HT1080 (cell line): ENCODE measurements around the gene SLC5A1. TPM values are rescaled to one million over a fixed set of nuclear protein-coding genes. Genes with fewer than 3 reads are reported as not detected.
"Not testable (repeated sequence)": the region's sequence is repeated elsewhere in the genome, so short reads cannot be mapped to it uniquely, and the experiment has no call there.

Experiments used
- DNase-seq: peaks from one replicate; pipeline ENCODE4 v3.0.0-alpha.2; 2015; ENCODE audit warnings: low read depth
- total RNA-seq: library from RNA; depleted of rRNA; stranded (reverse); fragments of >200 nt; shearing (Covaris generic); gene quantifications from 2 replicates; pipeline ENCODE4 v1.2.3, GENCODE V29; 2014

The SLC5A1 gene
- total RNA-seq, 1 experiment from 2014 or later = not detected

DNA sequence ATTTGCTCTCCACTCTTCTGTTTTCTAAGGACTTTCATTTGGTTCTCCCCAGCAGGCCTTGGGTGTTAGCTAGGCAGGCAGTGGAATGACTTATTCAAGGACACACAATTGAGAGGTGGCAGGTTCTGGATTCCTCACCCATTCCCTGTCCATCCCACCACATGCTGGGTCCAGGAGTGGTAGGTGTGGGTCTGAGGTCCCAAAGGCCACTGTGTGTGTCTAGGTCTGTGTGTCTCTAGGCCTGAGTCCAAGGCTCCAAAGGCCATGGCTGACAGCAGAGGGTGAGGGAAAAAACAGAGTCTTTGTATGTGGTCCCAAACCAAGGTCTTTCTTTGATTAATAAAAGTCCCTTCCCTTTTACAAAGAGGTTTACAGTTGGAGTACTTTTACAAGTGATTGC lies 40.8 kb downstream of the SLC5A1 start:
- DNase-seq = no peak

DNA sequence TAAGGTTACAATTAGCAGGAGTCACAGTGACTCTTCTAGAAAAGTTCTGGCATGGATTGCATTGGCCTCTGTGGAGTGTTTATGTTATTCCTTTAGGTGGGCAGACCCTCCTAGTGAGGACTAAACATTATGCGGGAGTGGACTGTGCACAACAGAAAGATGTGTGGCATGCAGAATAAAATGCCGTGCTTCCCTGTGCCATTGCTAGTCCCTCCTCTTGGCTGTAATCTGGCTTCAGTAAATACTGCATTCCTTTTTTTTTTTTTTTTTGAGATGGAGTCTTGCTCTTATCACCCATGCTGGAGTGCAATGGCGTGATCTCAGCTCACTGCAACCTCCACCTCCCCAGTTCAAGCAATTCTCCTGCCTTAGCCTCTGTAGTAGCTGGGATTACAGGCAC lies 45.0 kb downstream of the SLC5A1 start:
- DNase-seq = no peak

DNA sequence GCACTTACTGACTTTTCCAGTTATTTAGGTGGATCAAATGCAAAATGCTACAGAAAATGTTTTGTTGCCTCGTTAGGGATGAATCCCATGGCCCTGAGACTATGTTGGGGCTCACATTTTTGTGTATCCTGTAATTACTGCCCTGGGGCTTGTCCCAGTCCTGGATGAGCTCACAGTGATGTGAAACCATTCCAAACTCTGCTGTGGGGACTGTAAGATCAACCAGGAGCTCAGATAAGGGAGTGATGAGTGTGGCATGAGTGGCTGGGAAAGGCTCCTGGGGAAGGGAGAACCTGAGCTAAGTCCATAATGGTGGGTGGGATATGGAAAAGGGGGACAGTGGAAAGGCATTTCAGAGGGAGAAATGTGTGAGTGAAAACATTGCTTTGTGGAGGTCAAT lies 54.0 kb downstream of the SLC5A1 start:
- no peak for DNase-seq

DNA sequence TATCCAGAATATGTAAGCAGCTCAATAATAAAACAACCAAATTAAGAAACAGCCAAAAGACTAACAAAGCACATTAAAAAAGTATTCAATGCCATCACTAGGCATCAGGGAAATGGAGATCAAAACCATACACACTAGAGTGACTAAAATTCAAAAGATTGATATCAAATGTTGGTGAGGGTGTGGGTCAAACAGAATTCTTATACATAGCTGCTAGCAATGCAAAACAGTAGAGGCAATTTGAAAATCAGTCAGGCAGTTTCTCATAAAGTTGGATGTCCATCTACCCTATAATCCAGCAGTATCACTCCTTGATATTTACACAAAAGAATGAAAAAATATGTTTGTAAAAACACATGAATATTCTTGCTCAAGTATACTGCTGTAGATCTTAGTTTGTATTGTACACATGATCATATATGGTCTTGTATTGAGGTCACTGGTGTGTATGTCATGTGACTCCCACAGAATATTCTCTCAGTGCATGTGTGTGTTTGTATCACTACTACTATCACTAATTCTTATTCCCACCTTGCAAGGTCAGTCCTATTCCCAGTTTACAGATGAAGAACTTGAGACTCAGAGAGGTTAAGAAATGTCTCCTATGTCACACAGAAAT lies 54.9 kb downstream of the SLC5A1 start:
- no peak for DNase-seq

- DNase-seq = no peak
Observed at GRCh38 chr22:32100711-32101110, 57.6 kb downstream of the SLC5A1 start.

DNA sequence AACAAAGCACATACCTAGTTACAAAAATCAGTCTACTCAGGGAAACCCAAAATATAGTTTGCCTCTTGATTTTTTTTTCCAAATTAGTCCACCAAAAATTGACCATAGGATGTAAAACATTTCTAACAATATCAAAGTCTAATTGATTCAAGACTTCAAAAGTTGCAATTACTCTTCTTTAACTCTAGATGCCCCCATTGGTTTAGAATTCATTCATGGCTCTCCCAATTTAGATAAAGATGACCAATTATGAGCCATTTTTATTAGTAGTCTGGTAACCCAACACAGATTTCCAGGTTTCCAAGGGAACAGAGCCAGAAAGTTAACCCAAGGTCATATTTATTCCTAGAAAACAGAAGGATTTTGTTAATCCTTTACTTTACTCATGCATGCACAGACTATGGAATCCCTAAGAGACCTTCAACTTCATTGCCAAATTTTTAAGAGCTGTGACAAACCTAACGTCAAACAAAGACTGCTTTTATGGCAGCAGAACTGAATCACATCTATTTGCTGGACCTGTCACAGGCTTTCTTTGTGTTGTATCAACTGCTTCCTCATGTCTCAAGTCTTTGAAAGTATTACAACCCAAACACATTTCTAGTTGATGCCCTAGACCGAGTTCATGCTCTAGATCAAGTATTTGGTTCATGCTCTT lies 60.7 kb downstream of the SLC5A1 start:
- DNase-seq = peak; percentile 3

DNA sequence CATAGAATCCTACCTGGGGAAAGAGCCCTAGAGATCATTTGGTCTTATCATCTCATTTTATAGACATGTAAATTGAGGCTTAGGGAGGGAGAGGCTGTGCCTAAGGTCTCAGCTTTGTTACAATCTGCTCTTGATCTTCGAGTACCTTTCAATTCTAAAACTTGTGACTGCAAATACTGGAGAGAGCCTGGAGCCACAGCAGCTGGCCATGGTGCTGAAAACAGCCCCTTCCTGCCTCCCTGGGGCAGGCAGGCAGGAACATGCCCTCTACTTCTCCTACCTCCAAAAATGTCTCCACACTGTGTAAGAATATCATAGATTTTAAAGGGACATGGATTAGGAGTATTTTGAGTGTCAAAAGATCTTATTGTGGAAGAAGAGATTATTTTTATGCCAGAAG lies 63.9 kb downstream of the SLC5A1 start:
- DNase-seq = no peak

DNA sequence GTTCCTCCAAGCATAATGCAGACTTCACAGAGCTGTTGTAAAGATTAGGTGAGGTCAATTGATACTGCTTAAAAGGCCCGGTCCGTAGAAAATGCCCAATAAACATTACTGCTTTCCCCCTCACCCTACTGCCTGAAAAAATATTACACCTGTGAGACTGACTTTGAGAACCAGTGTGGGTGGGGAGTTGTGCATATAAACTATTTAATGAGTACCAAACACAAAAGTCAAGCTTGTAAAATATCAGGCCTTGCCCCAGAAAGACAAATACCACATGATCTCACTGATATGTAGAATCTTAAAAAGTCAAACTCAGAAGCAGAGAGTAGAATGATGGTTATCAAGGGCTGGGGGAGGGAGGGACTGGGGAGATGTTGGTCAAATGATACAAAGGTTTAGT lies 69.3 kb downstream of the SLC5A1 start:
- DNase-seq = no peak

GRCh38 chr22:32119568-32120235 lies 76.6 kb downstream of the SLC5A1 start:
- DNase-seq = no peak

DNA sequence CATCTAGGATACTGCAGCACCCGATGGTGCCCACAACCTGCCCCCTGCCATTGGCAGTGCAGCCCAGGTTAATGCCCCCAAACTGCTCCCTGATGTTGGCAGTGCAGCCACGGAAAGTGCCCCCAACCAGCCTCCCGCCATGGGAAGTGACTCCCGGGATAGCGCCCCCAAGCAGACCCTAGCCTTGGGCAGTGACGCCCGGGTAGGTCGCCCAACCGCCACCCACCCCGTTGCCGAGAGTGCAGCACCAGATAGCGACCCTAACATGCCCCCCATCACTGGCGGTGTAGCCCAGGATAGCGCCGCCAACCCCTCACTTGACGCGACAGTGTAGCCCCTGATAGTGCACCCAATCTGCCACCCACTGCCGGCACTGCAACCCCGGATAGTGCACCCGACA lies 77.5 kb downstream of the SLC5A1 start:
- no peak for DNase-seq

- no peak for DNase-seq
Observed at GRCh38 chr22:32122899-32123298, 79.8 kb downstream of the SLC5A1 start.

DNA sequence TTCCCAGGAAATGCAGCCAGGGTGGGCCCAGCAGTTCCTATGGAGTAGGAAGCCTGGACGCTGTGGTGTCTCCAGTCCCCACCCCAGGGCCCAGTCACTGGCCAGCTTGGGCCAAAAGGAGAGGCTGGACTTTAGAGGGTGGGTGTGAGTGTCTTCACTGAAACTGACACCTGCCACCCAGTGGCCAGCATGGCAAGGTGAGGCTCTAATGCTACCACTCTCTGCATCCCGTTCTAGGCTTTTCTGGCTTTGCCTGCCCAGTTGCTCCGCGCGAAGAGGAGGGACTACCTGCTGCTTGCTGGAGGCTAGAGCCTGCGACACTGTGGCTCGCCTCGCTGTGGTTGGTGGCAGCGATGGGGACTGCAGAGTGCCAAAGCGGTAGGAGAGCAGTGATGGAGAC lies 80.6 kb downstream of the SLC5A1 start:
- no peak for DNase-seq

DNA sequence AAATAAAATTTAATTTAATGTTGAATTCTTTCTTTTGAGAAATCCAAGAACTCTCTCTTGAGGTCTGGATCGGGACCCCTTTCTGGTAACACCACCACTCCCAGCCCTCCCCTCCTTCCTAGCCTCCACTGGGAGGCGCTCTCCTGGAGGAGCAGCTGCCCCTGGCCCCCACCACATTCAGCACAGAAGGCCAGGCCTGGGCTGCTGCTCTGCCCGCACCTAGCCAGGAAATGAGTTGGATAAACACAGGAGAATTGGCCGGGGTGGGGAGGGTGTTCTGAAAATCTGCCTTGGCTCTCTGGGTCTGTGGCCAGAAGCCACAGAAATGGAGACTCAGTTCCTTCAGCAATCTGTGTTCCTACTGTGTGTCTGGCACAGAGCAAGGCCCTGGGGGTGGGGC lies 84.8 kb downstream of the SLC5A1 start:
- no peak for DNase-seq

GRCh38 chr22:32130464-32130863 lies 87.4 kb downstream of the SLC5A1 start:
- DNase-seq = no peak

DNA sequence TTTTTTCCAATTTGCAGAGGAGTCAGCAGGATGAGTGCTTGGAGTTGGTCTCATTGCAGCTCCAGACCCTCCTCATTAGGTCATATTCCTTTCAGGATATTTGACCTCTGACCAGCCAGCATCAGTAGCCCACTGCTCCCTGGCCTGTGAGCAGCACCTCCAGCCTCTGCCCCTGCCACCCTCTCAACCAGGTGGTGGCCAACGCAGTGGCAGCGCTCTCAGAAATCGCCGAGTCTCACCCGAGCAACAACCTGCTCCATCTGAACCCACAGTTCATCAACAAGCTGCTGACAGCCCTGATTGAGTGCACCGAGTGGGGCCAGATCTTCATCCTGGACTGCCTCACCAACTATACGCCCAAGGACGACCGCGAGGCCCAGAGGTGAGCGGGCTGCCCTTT lies 89.1 kb downstream of the SLC5A1 start:
- DNase-seq = no peak

GRCh38 chr22:32132783-32133182 lies 89.7 kb downstream of the SLC5A1 start:
- DNase-seq = no peak

DNA sequence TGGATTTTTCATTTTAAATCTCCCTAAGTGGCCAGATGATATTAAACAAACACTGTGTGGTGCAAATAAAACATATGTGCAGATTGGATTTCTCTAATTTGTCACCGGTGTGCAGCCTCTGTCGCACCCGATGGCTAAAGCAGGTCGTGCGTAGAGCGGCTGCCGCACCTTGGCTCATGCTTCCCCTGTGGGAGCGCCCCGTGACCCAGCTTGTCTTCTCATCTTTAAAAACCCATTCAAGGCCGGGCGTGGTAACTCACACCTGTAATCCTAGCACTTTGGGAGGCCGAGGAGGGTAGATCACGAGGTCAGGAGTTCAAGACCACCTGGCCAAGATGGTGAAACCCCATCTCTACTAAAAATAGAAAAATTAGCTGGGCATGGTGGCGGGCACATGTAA lies 91.7 kb downstream of the SLC5A1 start:
- DNase-seq = not testable (repeated sequence)

DNA sequence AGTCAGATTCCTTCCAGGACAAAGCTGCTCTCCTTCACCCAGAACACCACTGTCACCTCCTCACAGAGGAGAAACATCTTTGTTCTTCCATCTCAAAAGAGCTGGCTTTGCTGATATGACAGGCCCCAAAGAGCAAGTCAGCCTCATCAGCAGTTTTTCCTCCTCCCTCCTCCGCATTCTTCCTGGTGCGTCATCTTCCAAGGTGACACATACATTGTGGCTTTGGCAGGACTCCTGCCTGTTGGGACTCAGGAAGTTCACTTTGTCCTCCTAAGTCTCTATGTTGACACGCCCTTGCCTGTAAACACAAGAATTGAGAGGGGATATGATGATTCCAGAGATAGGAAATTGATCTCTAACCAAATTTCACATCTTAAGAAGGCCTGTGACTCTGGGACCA lies 92.9 kb downstream of the SLC5A1 start:
- peak; percentile 90 for DNase-seq

DNA sequence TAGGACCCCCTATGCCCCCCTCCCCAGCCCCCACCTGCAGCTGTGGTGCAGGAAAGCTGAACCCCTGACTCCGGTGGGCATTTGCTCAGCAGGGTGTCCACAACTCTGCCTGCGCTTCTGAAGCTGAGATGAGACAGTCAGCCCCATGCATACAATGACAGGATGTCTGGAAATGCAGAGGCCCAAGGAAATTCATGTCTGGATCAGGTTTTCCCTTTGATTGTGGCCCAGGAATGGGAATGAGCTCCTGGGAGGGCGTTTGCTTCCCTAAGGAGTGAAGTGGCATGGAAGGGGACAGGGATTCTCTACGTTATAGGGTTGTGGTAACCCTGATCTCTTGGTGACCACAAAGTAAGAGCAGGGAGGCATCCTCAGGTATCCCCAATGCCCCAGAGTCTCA lies 93.8 kb downstream of the SLC5A1 start:
- DNase-seq = not testable (repeated sequence)

- peak; percentile 73 for DNase-seq
Observed at GRCh38 chr22:32137731-32138324, 94.8 kb downstream of the SLC5A1 start.

- DNase-seq = not testable (repeated sequence)
Observed at GRCh38 chr22:32138576-32138975, 95.5 kb downstream of the SLC5A1 start.

GRCh38 chr22:32140688-32141087 lies 97.6 kb downstream of the SLC5A1 start:
- DNase-seq = not testable (repeated sequence)
